Measurements from ENCODE around the gene TRIM44. TPM values are rescaled to one million over a fixed set of nuclear protein-coding genes. Genes with fewer than 3 reads are reported as not detected.

TRIM44 gene
- total RNA-seq, 1 experiment from 2014 or later: 33.4 TPM

GRCh38 chr11:35804451-35805040 lies 142.0 kb downstream of the TRIM44 start:
- no peak for ATAC-seq
- no peaks in the 10 kb centered on the region for H3K27me3 ChIP-seq (ENCODE audit: insufficient read depth, low read length)
- H3K4me2 ChIP-seq (ENCODE audit: low read length): no peak overlapping the region
- DNase-seq (ENCODE audit: low read depth, low spot score): no peak
- H3K36me3 ChIP-seq (ENCODE audit: control insufficient read depth in 1 of 2, insufficient read depth in 2 of 2, low read length in 2 of 2): no peaks in the 10 kb centered on the region
- no peaks in the 10 kb centered on the region for H3K9me2 ChIP-seq (ENCODE audit: insufficient read depth)
- TF ChIP-seq ZFX (IDR thresholded peaks at IDR 0.05): no peak
- TF ChIP-seq ELF1 (IDR thresholded peaks at IDR 0.05; ENCODE audit: borderline replicate concordance, low read depth): no peak
- no peak for TF ChIP-seq EZH2phosphoT487 (IDR thresholded peaks at IDR 0.05; ENCODE audit: borderline replicate concordance)
- no peak for TF ChIP-seq JUND (IDR thresholded peaks at IDR 0.05)
- TF ChIP-seq ZNF274 (IDR thresholded peaks at IDR 0.05; ENCODE audit: low read depth, low read length): no peak
- no peak for TF ChIP-seq CBX3 (IDR thresholded peaks at IDR 0.05; ENCODE audit: low read depth)
- TF ChIP-seq CEBPB (IDR thresholded peaks at IDR 0.05; ENCODE audit: low read depth): no peak
- no peak for TF ChIP-seq RAD21 (IDR thresholded peaks at IDR 0.05; ENCODE audit: low read depth)
- no peak for TF ChIP-seq EGR1 (IDR thresholded peaks at IDR 0.05; ENCODE audit: low read depth)
- no peak for TF ChIP-seq ATF3 (IDR thresholded peaks at IDR 0.05)
- TF ChIP-seq SIN3A (IDR thresholded peaks at IDR 0.05; ENCODE audit: low read depth): no peak
- no peak for TF ChIP-seq FOSL1 (IDR thresholded peaks at IDR 0.05; ENCODE audit: low read depth)
- TF ChIP-seq POLR2A (IDR thresholded peaks at IDR 0.05; ENCODE audit: borderline replicate concordance, extremely low read depth, insufficient read depth, insufficient read length): no peak
- TF ChIP-seq, protein P1, sequence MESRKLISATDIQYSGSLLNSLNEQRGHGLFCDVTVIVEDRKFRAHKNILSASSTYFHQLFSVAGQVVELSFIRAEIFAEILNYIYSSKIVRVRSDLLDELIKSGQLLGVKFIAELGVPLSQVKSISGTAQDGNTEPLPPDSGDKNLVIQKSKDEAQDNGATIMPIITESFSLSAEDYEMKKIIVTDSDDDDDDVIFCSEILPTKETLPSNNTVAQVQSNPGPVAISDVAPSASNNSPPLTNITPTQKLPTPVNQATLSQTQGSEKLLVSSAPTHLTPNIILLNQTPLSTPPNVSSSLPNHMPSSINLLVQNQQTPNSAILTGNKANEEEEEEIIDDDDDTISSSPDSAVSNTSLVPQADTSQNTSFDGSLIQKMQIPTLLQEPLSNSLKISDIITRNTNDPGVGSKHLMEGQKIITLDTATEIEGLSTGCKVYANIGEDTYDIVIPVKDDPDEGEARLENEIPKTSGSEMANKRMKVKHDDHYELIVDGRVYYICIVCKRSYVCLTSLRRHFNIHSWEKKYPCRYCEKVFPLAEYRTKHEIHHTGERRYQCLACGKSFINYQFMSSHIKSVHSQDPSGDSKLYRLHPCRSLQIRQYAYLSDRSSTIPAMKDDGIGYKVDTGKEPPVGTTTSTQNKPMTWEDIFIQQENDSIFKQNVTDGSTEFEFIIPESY (IDR thresholded peaks at IDR 0.05; ENCODE audit: extremely low read depth, insufficient replicate concordance, low read length): no peak
- TF ChIP-seq TCF7L2 (IDR thresholded peaks at IDR 0.05; ENCODE audit: borderline replicate concordance, extremely low read depth, insufficient read depth, insufficient read length): no peak
- TF ChIP-seq, protein P2, sequence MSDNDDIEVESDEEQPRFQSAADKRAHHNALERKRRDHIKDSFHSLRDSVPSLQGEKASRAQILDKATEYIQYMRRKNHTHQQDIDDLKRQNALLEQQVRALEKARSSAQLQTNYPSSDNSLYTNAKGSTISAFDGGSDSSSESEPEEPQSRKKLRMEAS (IDR thresholded peaks at IDR 0.05): no peak
- no TSS peak for BruUV-seq (replicated peaks)
- POLR2A ChIA-PET: no interaction called here
- no peaks in the 10 kb centered on the region for H3K4me1 ChIP-seq (ENCODE audit: control insufficient read depth in 1 of 2, insufficient read depth in 2 of 2, low read length in 2 of 2)
- H3K4me3 ChIP-seq (replicated peaks in 1 of 2; ENCODE audit: low read depth in 1 of 2, low read length in 2 of 2): no peak overlapping the region
- CTCF ChIA-PET: interaction anchor here (1.3 kb wide), 1 partner anchor 17 kb away, joined by 3 read pairs; no protein-coding TSS in a partner anchor
- RAD21 ChIA-PET (ENCODE audit: low non-redundant PET in 1 of 2, low total read pairs in 2 of 2, uncharacterized antibody in 2 of 2, unreplicated experiment in 2 of 2): no interaction called here
- no peak overlapping the region for H3K9ac ChIP-seq (ENCODE audit: low read length)
- H3K9me3 ChIP-seq (ENCODE audit: control insufficient read depth in 1 of 2, insufficient read depth in 1 of 2, low read depth in 1 of 2, low read length in 2 of 2): no peaks in the 10 kb centered on the region
- H2AFZ ChIP-seq (ENCODE audit: low read depth, low read length, poor library complexity, severe bottlenecking): no peak overlapping the region
- no peaks in the 10 kb centered on the region for H3K79me2 ChIP-seq (ENCODE audit: insufficient read depth, low read length)
- H3K27ac ChIP-seq (ENCODE audit: low read depth, low read length): no peak overlapping the region
- H4K20me1 ChIP-seq (ENCODE audit: insufficient read depth): no peaks in the 10 kb centered on the region
- intact Hi-C loops (cut with micrococcal nuclease): loop anchor here (1.0 kb wide), 1 partner anchor 13 kb away; no protein-coding TSS in a partner anchor

All from HCT116 (cell line).